HUDEP-2 (cell line): ENCODE results near the gene OXTR.
A peak's percentile ranks its signal among the peaks of the same experiment; 100 is the strongest.

Source experiments
- DNase-seq, 76 experiments: peaks; one replicate each; lab custom pipeline; 2025; ENCODE audit not compliant: unreplicated experiment in 76 of 76; lab: John Stamatoyannopoulos, UW

Gene OXTR

DNA sequence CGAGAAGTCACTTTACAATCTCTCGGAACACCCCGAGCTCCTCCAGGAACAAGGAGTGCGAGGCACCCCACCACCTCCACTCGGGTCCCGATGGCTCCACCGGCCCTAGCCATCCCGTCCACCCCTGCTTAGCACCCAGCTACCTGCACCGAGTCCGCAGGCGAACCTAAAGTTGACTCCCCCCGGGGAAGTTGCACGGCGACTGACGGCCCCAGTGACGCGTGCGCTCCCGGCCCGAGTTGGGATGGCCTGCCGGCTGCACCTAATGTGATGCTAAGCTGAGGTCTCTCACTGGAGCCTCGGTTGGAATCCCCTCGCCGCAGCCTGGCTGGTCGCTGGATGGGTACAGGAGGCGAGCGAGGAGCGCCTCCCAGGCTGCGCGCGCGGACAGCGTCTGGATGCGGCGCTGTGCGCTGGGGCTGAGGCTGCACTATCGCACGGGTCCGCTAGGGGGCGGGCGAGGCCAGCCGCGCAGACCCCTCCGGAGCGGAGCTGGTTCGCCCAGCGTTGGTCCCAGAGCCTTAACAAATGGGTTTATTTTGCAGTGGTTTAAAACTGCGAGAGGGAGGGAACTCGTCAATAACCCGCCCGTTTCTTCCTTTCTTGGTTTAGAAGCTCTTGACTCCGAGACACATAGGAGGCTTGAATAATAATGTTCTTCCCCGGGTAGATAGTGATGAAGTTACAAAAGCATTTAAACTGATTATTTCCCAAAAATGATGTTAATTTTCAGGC is at the start of gene OXTR:
OXTR (minus strand) TSS at position 526 of the 735 bp plus-strand sequence. CDS start 1,426 bp downstream, outside the sequence.
- DNase-seq = peak in 55 of 76 experiments; percentile 3 to 64 (median 26)

DNA sequence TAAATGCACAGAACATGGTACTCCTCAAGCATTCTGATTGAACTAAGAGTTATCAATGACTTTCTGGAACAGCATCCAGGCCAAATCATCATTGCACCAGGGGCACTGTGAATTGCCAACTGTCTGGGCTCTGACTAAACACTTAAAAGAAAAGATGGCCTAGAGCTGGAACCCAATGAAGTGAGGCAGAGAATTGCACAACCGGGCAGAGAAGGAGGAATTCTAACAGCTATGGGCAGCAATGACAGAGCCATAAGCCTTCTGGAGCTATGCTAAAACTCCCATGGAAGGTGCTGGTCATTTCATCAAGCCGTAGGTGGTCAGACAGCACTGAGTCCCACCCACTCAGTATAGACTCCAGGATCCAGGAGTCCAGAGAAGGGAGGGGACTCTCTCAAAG is 48.1 kb upstream of the OXTR start:
- no peak for DNase-seq

DNA sequence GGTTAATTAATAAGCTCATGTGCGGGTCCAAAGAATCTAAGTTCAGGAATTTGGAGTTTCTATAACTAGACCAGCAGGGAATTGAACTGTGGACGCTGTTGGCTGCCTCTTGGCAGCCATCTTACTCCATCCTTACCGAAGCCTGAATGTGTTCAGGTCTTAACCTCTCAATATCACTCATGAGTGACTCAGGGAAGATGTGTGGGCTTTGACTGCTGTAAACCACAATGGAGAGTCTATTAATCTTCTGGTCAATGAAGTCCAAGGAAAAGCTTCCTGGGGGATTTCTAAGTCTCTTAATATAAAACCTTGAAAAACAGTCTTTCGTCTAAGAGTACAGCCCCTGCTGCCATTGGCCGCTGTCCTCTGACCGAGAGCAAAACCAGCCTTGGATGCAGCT is 46.7 kb upstream of the OXTR start:
- DNase-seq = no peak

DNA sequence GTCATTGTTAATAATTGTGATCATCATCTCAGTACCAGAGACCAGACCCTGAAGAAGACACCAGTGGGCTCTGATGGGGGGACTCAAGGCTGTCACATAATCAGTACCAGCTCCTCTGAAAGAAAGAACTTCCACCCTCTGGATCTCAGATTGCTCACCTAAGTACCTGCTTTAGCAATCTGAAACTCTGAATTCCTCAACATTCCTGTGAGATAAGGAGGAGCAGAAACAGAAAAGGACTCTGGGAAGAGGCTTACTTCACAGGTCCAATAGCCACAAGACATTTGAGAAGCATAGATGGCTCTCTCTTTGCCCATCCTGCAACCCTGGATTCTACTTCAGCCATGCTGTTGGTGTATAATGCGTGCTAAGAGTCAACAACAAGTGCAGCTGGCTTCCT is 44.0 kb upstream of the OXTR start:
- DNase-seq = no peak

DNA sequence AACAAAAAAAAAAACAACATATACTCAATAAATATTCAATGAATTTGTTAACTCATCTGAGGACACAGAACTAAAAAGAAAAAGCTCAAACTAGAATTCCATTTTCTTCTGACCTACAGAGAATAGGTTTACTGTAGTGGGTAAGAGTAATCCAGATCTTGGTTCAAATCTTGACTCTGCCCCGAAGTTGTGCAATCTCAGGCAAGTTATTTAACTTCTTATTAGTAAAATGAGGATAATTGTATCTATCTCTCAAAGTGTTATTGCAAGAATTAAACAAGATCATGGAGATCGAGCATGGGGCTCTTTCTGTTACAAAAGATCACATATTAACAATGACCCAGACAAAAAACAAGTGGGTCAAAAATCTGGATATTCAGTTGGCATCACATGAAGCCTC is 41.1 kb upstream of the OXTR start:
- no peak for DNase-seq

DNA sequence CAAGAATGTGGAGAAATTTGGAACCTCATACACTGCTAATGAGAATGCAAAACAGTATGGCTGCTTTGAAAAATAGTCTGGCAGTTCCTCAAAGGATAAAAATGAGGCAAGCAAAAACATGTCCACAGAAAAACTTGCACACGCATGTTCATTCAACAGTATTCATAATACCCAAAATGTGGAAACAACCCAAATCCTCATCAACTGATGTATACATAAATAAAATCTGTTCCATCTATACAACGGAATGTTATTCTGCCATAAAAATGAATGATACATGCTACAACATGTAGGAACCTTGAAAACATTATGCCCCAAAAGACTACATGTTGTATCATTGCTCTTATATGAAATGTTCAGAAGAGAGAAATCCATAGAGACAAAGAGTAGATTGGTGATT is 36.4 kb upstream of the OXTR start:
- no peak for DNase-seq

DNA sequence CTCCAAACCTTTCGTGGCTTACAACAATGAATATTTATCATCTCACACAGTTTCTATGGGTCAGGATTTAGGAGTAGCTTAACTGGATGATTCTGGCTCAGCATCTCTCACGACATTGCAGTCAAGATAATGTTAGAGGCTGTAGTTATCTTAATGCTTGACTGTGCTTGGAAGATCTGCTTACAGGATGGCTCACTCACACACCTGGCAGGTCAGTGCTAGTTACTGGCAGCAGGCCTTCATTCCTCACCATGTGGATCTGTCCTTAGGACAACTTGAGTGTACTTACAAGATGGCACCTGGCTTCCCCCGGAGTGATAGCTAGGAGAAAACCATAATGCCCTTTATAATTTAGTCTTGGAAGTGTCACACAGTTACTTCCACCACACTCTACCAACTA is 32.8 kb upstream of the OXTR start:
- DNase-seq = no peak

DNA sequence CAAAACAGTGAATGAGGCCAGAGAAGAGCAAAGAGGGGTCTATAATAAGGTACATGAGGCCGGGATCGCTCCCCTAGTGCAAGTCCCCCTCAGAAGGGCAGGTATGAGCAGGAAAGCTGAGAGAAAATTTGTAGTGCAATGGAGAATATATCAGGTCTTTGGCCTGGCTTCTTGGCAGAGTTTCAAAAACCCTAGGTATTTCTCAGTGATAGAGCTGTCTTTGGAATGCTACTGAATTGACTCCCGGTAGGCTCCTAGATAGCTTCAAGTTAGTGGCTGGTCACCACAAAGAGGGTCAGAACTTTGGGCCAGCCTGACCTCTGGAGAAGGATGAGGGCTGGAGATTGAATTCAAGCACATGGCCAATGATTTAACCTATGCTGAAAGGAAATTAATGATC is 30.6 kb upstream of the OXTR start:
- no peak for DNase-seq

DNA sequence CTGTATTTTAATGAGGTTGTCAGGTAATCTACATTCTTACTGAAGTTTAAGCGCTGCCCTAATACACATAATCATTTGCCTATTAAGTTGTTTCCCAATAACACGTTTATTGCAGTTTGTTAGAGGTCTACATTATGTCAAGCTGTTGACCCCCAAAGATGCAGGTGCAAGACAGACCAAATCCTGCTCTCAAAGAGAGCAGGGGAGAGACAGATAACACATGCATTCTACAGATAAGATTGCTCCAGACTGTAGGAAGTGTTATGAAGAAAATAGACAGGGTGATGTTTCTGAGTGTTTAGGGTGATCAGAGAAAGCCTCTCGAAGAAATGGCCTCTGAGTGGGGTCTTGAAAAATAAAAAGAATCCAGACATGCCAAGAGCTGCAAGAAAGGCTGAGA is 24.8 kb upstream of the OXTR start:
- DNase-seq = no peak

DNA sequence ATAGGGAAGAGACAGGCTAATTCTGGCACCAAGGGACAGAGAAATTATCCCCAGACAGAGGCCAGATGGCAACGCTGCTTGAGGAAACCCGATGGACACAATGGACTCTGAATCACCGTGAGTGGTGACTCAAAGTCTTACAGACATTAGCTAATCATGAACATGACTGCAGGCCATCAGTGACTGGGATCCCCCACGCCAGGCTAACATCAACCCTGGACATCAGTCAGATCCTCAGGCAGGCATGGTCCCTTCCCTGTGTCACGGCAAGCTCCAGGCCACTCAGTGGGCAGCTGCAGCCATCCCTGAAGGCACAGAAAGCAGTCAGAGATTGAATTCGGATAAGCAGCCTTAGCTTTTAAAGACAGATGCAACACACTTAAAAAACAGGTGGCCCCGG is 23.8 kb upstream of the OXTR start:
- DNase-seq = no peak

DNA sequence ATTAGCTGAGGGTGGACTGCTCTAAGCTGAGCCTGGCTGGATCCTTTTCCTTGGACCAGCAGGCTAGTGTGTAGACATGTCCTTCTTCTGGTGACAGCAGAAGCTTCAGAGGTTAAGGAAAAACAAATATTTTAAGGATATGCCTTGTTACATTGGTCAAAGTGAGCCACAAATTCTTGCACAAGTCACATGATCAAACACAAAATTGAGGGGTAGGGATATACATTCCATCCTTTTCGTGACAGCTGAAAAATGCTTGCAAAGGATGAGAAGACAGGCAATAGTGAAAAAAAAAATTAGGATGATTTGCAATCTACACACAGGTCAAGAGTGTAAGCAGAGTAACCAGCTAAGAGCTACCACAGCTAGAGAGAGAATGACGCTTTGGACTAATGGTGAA is 21.1 kb upstream of the OXTR start:
- DNase-seq = no peak

DNA sequence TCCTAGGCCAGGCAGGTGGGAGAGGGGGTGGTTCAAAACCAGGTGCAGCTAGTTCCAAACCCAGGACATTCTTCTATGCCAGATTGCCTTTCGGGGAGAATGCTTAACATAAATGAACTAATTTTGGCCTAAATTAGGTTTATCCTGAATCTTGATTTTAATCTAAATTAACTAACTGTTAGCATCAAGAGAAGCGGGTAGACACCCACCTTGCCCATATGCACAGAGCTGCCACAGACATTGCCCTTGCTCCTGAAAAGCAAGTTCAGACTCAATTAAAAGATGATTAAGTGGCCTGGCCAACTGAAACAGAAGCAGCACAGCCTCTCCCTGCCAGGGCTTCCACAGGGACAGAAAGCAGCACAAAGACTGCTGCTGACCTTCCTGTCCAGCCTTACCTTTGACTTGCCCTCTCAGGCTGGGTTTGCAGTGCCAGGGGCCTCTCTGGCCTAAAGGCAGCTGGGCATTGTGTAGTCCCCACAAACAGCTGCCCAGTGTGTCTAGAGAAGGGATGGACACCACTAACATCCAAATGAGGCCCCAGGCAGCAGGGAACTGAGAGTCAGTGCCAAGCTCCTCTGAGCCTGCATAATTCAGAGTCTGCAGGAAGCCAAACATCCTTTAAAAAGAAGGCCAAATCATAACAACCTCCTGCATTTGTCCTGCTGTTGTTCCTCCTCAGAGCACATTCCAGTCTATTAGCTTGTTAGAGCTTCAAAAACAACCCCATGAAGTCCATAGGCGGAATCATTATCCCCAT is 15.4 kb upstream of the OXTR start:
- no peak for DNase-seq

DNA sequence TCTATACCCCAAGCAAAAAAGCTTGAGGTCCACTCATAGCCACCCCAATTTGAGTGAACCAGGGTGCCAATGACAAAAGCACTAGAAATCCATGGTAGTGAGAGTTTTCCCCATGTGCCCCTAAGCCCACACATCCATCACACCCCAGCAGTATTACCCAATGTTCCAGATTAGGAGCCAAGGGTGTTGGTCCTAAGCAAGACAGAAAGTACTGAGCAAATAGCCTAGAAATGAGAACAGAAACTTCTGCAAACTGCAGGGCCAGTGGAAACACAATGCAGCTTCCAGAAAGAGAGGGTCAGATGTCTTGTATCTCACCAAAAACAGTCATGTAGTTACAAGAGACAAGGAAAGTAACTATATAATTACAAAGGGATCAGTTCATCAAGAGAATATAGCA is 10.9 kb upstream of the OXTR start:
- no peak for DNase-seq

DNA sequence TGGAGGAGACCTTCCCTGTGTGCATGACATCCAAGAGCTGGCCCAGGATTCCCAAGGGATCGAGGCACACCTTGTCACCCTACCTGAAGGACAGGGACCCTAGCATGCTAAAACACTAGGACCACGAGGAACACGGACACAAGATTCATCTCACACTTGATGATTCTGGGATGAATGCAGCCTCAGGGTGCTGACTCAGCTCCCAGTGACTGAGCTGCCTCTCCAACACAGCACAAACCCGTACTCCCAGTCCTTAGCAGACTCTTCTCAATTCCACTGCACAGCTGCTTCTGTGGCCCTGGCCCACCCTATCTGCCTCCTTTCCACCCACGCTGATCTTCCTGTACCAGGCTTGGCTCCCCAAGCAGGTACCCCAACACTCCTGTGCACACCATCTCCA is 9.1 kb upstream of the OXTR start:
- no peak for DNase-seq

DNA sequence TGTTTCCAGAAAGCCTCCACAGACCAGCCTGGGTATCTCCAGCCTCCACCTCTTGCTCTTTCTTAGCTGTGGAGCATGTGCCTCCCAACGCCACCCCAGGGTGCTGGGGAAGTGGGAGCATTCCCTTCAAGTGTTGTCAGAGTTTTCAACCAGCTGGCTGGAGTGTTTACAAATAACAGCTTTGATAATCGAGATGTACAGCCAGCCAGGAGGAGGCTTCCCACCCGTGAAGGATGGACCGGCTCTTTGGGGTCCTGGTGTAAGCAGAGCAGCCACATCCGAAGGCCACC is 8.5 kb upstream of the OXTR start:
- DNase-seq = no peak

DNA sequence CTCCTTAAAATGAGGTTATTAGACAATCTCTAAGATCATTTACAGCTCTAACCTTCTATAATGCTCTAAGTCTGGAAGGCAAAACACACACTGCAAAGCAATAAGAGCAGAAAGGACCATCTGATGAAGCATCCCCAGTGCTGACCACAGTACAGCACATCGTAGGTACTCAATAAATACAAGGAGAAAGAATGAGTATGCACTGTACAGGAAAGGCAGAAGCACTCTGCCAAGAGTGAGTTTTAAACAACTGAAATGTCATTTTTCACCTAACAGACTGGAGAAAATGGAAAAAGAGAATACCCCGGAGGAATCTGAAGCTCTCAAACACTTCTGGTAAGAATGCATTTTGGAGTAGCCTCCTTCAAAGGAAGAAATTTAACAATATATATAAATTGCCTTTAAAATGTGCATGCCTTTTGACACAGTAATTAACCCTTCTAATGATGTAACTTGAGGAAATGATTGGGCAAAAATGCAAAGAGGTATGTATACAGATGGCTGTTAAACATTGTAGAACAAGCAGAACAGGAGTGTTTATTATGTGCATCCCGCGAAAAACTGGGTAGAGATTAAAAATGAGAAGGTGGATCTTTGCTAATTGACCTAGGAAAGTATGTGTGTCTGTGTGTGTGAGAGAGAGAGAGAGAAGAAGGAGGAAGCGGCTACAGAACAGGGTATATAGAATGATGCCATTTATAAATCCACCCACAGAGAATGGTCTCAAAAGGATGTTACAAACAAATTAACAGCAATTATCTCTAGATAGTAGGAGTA is 8.0 kb upstream of the OXTR start:
- no peak for DNase-seq

DNA sequence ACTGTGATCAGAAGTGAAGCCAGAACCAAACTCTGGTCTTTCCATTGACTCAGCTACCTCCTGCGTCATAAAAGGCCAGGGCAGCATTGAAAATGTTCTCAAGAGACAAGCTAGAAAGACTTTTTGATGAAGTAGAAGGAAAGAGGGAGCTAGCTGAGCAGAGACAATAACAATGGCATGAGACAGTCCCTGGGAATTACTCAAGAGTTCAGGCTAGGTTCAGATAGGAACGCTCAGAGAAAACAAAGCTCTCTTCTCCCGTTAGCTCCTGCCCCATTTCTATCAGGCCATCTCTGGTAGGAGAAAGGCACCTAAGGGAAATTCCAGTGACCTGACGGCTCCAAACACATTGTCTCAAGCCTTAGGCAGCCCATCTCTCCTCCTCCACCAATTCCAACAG is 7.0 kb upstream of the OXTR start:
- DNase-seq = no peak

DNA sequence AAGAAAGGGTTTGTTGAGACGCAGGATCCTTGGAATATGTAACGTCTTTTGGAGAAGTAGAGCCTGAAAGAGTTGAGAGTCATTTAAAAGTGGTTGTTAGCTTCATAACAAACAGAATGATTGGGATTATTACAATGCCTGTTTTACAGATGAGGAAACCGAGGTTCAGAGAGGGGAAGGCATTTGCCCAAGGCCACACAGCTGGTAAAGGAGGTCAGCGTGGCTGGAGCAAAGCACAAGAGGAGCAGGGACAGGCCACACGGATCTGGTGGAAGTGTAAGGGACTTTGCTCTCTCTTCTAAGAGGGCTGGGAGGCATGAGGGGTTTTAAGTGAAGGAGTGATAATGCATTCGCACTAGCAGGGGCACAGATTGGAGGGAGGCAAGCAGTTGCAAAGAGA is 6.2 kb upstream of the OXTR start:
- no peak for DNase-seq

DNA sequence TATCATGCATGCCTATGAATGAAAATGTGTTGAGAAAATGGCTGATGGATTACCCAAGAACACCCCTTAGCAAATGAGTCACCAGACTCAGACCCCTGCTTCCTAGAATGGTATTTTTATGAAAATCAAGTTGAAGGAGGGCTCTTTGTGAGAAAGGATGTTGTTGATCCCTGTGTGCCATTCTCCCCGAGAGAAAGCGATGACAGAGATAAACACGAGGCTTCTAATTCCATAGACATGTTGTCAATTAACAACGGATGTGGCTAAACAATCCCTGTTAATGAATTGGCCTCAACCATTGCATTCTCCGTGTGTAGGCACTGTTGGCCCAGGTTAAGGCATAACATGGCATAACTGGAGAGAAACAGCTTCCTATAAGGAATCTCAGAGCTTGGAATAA is 5.8 kb upstream of the OXTR start:
- DNase-seq = no peak

DNA sequence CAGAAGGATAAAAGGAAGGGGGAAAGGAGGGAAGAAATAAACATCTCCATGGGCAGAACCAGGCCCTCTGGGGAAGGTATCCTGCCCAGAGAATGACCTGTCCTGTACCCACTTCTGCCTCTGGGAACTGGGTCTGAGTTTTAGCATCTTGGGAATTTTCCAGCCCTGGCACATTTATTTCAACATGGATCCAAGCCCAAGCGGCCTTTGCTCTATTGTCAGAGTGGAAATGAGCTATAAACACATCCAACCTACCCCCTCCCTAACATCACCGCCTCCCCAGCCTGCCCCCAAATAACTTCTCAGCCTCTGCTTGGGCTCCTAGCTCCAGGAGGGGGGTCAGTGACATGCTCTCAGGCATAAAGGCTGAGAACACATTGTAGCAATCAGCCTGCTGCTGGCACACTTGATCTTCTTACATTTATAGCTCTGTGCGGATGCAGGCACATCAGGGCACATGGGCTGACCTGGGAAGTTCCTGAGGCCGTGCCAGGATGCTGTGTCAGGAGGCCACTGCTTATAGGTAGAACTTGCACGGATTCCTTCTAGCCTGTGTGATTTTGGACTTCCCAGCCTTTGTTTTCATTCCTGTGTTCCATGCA is 4.6 kb upstream of the OXTR start:
- no peak for DNase-seq

DNA sequence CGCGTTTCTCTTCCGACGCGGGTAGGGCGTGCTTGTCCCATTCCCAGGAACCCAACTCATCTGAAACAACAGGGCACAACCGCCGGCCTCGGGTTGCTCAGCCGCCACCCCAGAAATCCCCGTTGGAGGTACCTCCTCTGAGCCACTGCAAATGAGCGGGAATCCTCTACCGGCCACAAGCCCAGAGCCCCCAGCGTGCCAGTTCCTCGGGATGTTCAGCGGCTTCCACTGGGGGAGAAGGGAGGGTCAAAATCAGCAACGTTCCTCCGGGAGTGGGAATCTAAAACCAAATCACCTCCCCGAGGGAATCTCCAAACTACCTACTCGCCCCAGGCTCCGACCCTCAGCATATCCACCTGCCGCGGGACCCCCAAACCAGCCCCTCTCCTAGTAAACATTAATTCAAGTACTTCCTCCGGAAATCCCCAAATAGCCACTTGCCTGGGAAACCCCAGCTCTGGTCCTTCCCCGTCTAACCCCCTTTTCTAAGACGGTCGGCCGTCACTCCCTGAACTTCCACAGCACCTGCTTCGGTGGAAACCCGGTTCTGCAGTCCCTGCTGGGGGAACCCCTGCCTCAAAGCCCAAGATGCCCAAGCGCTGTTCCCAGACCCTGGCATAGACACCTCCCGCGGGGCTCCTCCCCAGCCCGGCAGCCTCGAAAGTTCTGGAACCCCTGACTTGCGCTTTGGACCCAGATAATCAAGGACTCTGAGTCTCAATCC is 887 bp downstream of the OXTR start:
- DNase-seq = no peak
